Measurements from ENCODE around the gene A2ML1. TPM values are rescaled to one million over a fixed set of nuclear protein-coding genes. Genes with fewer than 3 reads are reported as not detected.

Gene A2ML1
- total RNA-seq, 1 donor from 2014 or later = not detected

DNA sequence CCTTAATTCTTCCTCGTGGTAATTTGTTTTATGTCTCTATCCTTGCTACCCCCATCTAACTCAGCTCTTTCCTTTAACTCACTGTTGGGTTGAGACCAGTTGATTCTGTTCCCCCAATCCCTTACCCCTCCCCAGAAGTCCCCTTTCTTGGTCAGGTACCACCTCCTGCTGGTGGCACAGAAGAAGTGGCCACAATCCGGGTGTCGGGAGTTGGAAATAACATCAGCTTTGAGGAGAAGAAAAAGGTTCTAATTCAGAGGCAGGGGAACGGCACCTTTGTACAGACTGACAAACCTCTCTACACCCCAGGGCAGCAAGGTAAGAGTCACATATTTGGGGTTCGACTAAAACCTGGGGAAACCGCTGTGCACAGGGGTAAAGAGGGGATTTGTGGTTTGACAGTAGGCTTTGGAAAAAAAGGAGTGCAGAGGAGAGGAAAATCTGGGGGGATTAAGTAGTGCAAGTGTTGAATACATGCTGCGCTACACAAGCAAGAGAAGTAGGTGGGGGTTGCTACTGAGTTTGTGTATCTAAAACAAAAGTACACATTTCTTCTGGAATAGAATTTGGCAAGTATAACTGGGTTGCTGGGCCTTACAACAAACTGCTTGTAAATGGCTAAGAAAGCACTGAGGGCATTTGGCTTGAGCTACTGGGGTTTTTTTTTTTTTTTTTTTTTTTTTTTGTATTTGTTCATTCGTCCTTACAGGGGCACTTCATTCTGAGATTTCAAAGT lies 1.3 kb downstream of the A2ML1 start:
- Mint-ChIP-seq H3K27me3 (ENCODE audit: low read depth) (peaks cover 12% of the 10 kb centered on the region), H3K4me1 (ENCODE audit: low read depth) (no peaks in the 10 kb centered on the region), H3K4me3 (ENCODE audit: unreplicated experiment) (no peak overlapping the region), H3K27ac (ENCODE audit: unreplicated experiment) (no peak overlapping the region), H3K36me3 (ENCODE audit: low read depth) (peaks cover 3% of the 10 kb centered on the region), H3K9me3 (ENCODE audit: low read depth) (peaks cover 10% of the 10 kb centered on the region)
- DNase-seq (ENCODE audit: low spot score) = no peak
- TF ChIP-seq, protein P1, sequence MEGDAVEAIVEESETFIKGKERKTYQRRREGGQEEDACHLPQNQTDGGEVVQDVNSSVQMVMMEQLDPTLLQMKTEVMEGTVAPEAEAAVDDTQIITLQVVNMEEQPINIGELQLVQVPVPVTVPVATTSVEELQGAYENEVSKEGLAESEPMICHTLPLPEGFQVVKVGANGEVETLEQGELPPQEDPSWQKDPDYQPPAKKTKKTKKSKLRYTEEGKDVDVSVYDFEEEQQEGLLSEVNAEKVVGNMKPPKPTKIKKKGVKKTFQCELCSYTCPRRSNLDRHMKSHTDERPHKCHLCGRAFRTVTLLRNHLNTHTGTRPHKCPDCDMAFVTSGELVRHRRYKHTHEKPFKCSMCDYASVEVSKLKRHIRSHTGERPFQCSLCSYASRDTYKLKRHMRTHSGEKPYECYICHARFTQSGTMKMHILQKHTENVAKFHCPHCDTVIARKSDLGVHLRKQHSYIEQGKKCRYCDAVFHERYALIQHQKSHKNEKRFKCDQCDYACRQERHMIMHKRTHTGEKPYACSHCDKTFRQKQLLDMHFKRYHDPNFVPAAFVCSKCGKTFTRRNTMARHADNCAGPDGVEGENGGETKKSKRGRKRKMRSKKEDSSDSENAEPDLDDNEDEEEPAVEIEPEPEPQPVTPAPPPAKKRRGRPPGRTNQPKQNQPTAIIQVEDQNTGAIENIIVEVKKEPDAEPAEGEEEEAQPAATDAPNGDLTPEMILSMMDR (IDR thresholded peaks at IDR 0.05) = peak; percentile 77

DNA sequence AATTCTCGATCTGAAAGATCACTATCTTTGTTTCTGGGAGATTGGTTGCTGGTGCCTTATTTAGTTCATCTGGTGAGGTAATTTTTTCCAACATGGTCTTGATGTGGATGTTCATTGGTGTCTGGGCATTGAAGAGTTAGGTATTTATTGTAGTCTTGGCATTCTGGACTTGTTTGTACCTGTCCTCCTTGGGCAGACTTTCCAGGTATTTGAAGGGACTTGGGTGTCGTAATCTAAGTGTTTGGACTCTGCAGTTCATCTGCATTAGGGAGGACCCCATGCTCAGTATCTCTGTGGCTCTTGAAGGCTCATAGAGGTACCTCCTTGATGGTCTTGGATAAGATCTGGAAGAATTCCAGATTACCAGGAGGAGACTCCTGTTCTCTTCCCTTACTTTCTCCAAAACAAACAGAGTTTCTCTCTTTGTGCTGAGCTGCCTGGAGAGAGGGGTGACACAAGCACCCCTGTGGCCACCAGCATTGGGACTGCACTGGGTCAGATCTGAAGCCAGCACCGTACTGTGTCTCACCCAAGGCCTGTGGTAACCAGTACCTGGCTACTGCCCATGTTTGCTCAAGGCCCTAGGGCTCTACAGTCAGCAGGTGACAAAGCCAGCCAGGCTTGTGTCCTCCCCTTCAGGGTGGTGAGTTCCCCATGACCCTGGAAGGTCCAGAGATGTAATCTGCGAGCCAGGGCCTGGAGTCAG lies 5.3 kb downstream of the A2ML1 start:
- H3K4me1 Mint-ChIP-seq (ENCODE audit: low read depth) = no peaks in the 10 kb centered on the region
- TF ChIP-seq, protein P1 (IDR thresholded peaks at IDR 0.05) = no peak
- H3K27ac Mint-ChIP-seq (ENCODE audit: unreplicated experiment) = no peak overlapping the region
- peaks cover 10% of the 10 kb centered on the region for H3K9me3 Mint-ChIP-seq (ENCODE audit: low read depth)
- H3K27me3 Mint-ChIP-seq (ENCODE audit: low read depth) = peaks cover 12% of the 10 kb centered on the region
- H3K4me3 Mint-ChIP-seq (ENCODE audit: unreplicated experiment) = no peak overlapping the region
- H3K36me3 Mint-ChIP-seq (ENCODE audit: low read depth) = peaks cover 3% of the 10 kb centered on the region
- DNase-seq (ENCODE audit: low spot score) = no peak

DNA sequence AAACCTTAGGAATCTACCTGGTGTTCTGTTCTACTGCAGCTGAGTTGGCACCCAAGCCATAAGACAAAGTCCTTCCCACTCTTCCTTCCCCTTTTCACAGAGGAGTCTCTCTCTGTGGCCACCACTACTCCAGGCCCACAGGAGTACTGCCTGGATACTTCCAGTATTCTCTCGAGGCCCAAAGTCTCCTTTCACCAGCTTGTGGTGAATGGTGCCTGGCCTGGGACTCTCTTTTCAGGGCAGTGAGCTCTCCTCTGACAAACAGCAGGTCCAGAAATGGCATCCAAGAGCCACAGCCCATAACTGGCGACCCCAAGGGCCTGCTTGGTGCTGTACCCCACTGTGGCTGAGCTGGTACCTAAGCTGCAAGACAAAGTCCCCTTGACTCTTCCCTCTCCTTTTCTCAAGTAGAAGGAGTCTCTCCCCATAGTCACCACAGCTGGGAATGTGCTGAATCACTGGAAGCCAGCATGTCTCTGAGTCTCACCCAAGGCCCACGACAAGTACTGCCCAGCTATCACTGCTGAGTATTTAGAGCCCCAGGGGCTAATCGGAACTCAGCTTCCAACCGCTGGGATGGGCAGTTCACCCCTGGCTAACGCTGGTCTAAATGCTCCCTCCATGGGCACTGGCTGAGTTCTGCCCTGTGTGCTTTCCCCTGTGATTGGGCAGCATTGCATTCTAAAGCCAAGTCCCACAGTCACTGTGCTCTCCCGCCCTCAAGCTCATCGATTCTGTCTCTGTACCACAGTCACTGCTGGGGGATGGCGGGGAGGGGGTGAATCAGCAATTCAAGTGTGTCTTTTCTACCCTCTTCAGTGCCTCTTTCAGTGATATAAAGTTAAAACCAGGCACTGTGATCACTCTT lies 6.1 kb downstream of the A2ML1 start:
- no peak for DNase-seq (ENCODE audit: low spot score)
- no peak overlapping the region for H3K4me3 Mint-ChIP-seq (ENCODE audit: unreplicated experiment)
- no peak overlapping the region for H3K27ac Mint-ChIP-seq (ENCODE audit: unreplicated experiment)

DNA sequence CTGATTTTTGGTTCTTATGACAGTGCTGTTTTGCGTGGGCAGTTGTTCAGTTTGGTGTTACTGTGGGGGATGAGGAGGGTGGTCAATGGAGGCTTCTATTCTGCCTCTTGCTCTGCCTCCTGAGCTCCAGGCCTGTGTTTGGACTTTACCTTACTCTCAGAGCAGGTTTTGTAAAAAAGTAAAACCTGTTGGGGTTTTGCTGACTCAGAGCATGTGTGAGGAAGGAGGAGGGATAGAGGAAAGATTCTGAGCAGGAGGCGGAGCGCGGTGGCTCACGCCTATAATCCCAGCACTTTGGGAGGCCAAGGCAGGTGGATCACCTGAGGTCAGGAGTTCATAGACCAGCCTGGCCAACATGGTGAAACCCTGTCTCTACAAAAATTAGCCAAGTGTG lies 6.7 kb downstream of the A2ML1 start:
- peaks cover 1% of the 10 kb centered on the region for H3K36me3 Mint-ChIP-seq (ENCODE audit: low read depth)
- no peak overlapping the region for H3K4me3 Mint-ChIP-seq (ENCODE audit: unreplicated experiment)
- H3K9me3 Mint-ChIP-seq (ENCODE audit: low read depth) = peaks cover 10% of the 10 kb centered on the region
- TF ChIP-seq, protein P1 (IDR thresholded peaks at IDR 0.05) = no peak
- H3K27me3 Mint-ChIP-seq (ENCODE audit: low read depth) = peaks cover 5% of the 10 kb centered on the region
- no peaks in the 10 kb centered on the region for H3K4me1 Mint-ChIP-seq (ENCODE audit: low read depth)
- no peak for DNase-seq (ENCODE audit: low spot score)
- no peak overlapping the region for H3K27ac Mint-ChIP-seq (ENCODE audit: unreplicated experiment)

More for the DNA sequence above, 6.1 kb downstream of the A2ML1 start:
- H3K27me3 Mint-ChIP-seq (ENCODE audit: low read depth) = peaks cover 9% of the 10 kb centered on the region
- H3K9me3 Mint-ChIP-seq (ENCODE audit: low read depth) = peaks cover 10% of the 10 kb centered on the region
- TF ChIP-seq, protein P1 (IDR thresholded peaks at IDR 0.05) = no peak
- H3K4me1 Mint-ChIP-seq (ENCODE audit: low read depth) = no peaks in the 10 kb centered on the region
- peaks cover 3% of the 10 kb centered on the region for H3K36me3 Mint-ChIP-seq (ENCODE audit: low read depth)

DNA sequence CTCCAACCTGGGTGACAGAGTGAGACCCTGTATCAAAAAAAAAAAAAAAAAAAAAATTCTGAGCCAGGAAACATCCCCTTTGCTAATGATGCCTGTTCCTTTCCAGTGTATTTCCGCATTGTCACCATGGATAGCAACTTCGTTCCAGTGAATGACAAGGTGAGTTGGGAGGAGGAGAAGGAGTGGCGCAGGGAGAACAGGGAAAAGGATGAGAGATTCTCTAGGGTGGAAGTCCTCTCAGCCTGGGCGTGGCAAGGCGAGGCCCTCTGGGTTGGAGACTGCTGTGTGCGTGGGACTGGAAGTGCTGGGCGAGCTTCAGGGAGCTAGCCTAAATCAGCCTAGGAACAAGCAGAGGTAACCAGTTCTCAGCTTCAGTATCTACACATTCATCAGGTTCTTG lies 7.2 kb downstream of the A2ML1 start:
- Mint-ChIP-seq H3K27ac (ENCODE audit: unreplicated experiment) (no peak overlapping the region), H3K4me1 (ENCODE audit: low read depth) (no peaks in the 10 kb centered on the region), H3K36me3 (ENCODE audit: low read depth) (peaks cover 1% of the 10 kb centered on the region), H3K9me3 (ENCODE audit: low read depth) (peaks cover 10% of the 10 kb centered on the region), H3K4me3 (ENCODE audit: unreplicated experiment) (no peak overlapping the region), H3K27me3 (ENCODE audit: low read depth) (peaks cover 9% of the 10 kb centered on the region)
- TF ChIP-seq, protein P1 (IDR thresholded peaks at IDR 0.05) = no peak
- DNase-seq (ENCODE audit: low spot score) = no peak
